HepG2 (cell line): ENCODE measurements around the gene KCTD16.

Source experiments
- POLR2A ChIP-seq, 2 experiments: IDR thresholded peaks; 2 replicates each; pipeline ENCODE4 v1.6.1; 2011; ENCODE audit warnings: low read depth in 2 of 2, low read length in 2 of 2, mild to moderate bottlenecking in 1 of 2, moderate library complexity in 1 of 2; ENCODE audit not compliant: insufficient read depth in 1 of 2
- TF ChIP-seq, protein P1 (sequence below): sonication (generic); formaldehyde crosslinking; IDR thresholded peaks from 2 replicates; pipeline ENCODE4 v1.5.0; 2020; ENCODE audit warnings: mild to moderate bottlenecking, missing genetic modification reagents, moderate library complexity

- TF ChIP-seq POLR2A (IDR thresholded peaks at IDR 0.05; ENCODE audit: insufficient read depth in 1 of 2, low read depth in 2 of 2, low read length in 2 of 2): no peak
- TF ChIP-seq, protein P1, sequence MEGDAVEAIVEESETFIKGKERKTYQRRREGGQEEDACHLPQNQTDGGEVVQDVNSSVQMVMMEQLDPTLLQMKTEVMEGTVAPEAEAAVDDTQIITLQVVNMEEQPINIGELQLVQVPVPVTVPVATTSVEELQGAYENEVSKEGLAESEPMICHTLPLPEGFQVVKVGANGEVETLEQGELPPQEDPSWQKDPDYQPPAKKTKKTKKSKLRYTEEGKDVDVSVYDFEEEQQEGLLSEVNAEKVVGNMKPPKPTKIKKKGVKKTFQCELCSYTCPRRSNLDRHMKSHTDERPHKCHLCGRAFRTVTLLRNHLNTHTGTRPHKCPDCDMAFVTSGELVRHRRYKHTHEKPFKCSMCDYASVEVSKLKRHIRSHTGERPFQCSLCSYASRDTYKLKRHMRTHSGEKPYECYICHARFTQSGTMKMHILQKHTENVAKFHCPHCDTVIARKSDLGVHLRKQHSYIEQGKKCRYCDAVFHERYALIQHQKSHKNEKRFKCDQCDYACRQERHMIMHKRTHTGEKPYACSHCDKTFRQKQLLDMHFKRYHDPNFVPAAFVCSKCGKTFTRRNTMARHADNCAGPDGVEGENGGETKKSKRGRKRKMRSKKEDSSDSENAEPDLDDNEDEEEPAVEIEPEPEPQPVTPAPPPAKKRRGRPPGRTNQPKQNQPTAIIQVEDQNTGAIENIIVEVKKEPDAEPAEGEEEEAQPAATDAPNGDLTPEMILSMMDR: no peak
Observed at GRCh38 chr5:144468571-144468970, 297.9 kb downstream of the KCTD16 start.
